Measurements from ENCODE around the gene WNT7B. TPM values are rescaled to one million over a fixed set of nuclear protein-coding genes. Genes with fewer than 3 reads are reported as not detected.

Gene WNT7B
- total RNA-seq, 1 experiment from 2014 or later, result 18.9 TPM

GRCh38 chr22:45914309-45914708 lies 62.7 kb downstream of the WNT7B start:
- no peak for DNase-seq (ENCODE audit: low read depth)

GRCh38 chr22:45912910-45913309 lies 64.1 kb downstream of the WNT7B start:
- no peak for DNase-seq (ENCODE audit: low read depth)

GRCh38 chr22:45911601-45912271 lies 65.2 kb downstream of the WNT7B start:
- no peak for DNase-seq (ENCODE audit: low read depth)

- DNase-seq (ENCODE audit: low read depth), result no peak
These were observed 66.0 kb downstream of the WNT7B start for GRCh38 chr22:45910928-45911467.

- no peak for DNase-seq (ENCODE audit: low read depth)
These were observed 68.0 kb downstream of the WNT7B start for GRCh38 chr22:45908961-45909360.

- no peak for DNase-seq (ENCODE audit: low read depth)
These were observed 69.0 kb downstream of the WNT7B start for GRCh38 chr22:45907996-45908395.

- no peak for DNase-seq (ENCODE audit: low read depth)
These were observed 69.6 kb downstream of the WNT7B start for GRCh38 chr22:45907378-45907777.

GRCh38 chr22:45906946-45907345 lies 70.0 kb downstream of the WNT7B start:
- DNase-seq (ENCODE audit: low read depth), result no peak

- DNase-seq (ENCODE audit: low read depth), result no peak
These were observed 70.8 kb downstream of the WNT7B start for GRCh38 chr22:45905924-45906865.

GRCh38 chr22:45905326-45905923 lies 71.5 kb downstream of the WNT7B start:
- DNase-seq (ENCODE audit: low read depth), result no peak

- DNase-seq (ENCODE audit: low read depth), result no peak
These were observed 72.7 kb downstream of the WNT7B start for GRCh38 chr22:45904236-45904635.

GRCh38 chr22:45903355-45904135 lies 73.4 kb downstream of the WNT7B start:
- DNase-seq (ENCODE audit: low read depth), result peak; percentile 81

GRCh38 chr22:45897736-45898135 lies 79.2 kb downstream of the WNT7B start:
- no peak for DNase-seq (ENCODE audit: low read depth)

- no peak for DNase-seq (ENCODE audit: low read depth)
These were observed 79.9 kb downstream of the WNT7B start for GRCh38 chr22:45896964-45897538.

GRCh38 chr22:45896153-45896951 lies 80.6 kb downstream of the WNT7B start:
- DNase-seq (ENCODE audit: low read depth), result no peak

- no peak for DNase-seq (ENCODE audit: low read depth)
These were observed 81.4 kb downstream of the WNT7B start for GRCh38 chr22:45895436-45896152.

GRCh38 chr22:45893516-45893915 lies 83.4 kb downstream of the WNT7B start:
- no peak for DNase-seq (ENCODE audit: low read depth)

GRCh38 chr22:45892681-45893461 lies 84.1 kb downstream of the WNT7B start:
- DNase-seq (ENCODE audit: low read depth), result no peak
